IMR-90 (cell line): Measurements from ENCODE around the gene WDR70. TPM values are rescaled to one million over a fixed set of nuclear protein-coding genes. Genes with fewer than 3 reads are reported as not detected.
A peak's percentile ranks its signal among the peaks of the same experiment; 100 is the strongest.

Experiments used
- ATAC-seq: fragments of 200-7000 bp; cut with Tn5 transposase; 2 replicates; pipeline ENCODE4 v1.9.1; 2020; ENCODE audit warnings: low read depth, mild to moderate bottlenecking, moderate library complexity
- BruUV-seq: library from RNA; stranded (reverse); fragments of 400-500 nt; replicated peaks from 2 replicates; lab custom pipeline; 2021; lab: Mats Ljungman, UMichigan
- CTCF ChIA-PET: fragments of 300-600 bp; formaldehyde crosslinking; extraction: SDS; loops from one replicate; lab custom pipeline; 2021; ENCODE audit warnings: antibody characterized with exemption; lab: Yijun Ruan, JAX
- POLR2A ChIA-PET: fragments of 300-600 bp; sonication (Branson Sonifier 250); formaldehyde crosslinking; loops from one replicate; lab custom pipeline; 2022; ENCODE audit warnings: antibody characterized with exemption; ENCODE audit not compliant: unreplicated experiment; lab: Charles Lee
- DNase-seq: peaks from one replicate; pipeline ENCODE4 v3.0.0; 2013
- H2AFZ ChIP-seq: replicated peaks from 2 replicates; pipeline ENCODE3; 2013; ENCODE audit warnings: low read length, mild to moderate bottlenecking; ENCODE audit not compliant: poor library complexity
- H2AK5ac ChIP-seq: 2 replicates; pipeline ENCODE4 v1.6.1; 2013; ENCODE audit warnings: low read depth, low read length, inconsistent platforms
- H2AK9ac ChIP-seq: replicated peaks from 2 replicates; pipeline ENCODE3; 2013; ENCODE audit warnings: mild to moderate bottlenecking, low read depth, low read length, moderate library complexity; ENCODE audit not compliant: poor library complexity
- H2BK120ac ChIP-seq: 2 replicates; pipeline ENCODE4 v1.6.1; 2013; ENCODE audit warnings: low read depth, low read length, inconsistent platforms
- H2BK15ac ChIP-seq: 3 replicates; pipeline ENCODE4 v1.6.1; 2013; ENCODE audit warnings: low read depth, low read length, inconsistent platforms
- H2BK20ac ChIP-seq: 2 replicates; pipeline ENCODE4 v1.6.1; 2013; ENCODE audit warnings: low read depth, mild to moderate bottlenecking, inconsistent platforms, low read length, moderate library complexity
- H2BK5ac ChIP-seq: 2 replicates; pipeline ENCODE4 v1.6.1; 2013; ENCODE audit warnings: mild to moderate bottlenecking, low read depth, low read length, inconsistent platforms; ENCODE audit not compliant: poor library complexity, severe bottlenecking
- H3K14ac ChIP-seq: replicated peaks from 2 replicates; pipeline ENCODE4 v1.6.1; 2013; ENCODE audit warnings: low read depth, low read length, inconsistent platforms
- H3K18ac ChIP-seq: 2 replicates; pipeline ENCODE4 v1.6.1; 2013; ENCODE audit warnings: low read depth, low read length, control low read depth
- H3K23ac ChIP-seq: 2 replicates; pipeline ENCODE4 v1.6.1; 2013; ENCODE audit warnings: low read depth, low read length, inconsistent platforms
- H3K27ac ChIP-seq: 2 replicates; pipeline ENCODE4 v1.5.1; 2013; ENCODE audit warnings: mild to moderate bottlenecking, control low read depth, low read length; ENCODE audit not compliant: insufficient read depth
- H3K27me3 ChIP-seq: 2 replicates; pipeline ENCODE4 v1.6.1; 2013; ENCODE audit warnings: low read length; ENCODE audit not compliant: control insufficient read depth, insufficient read depth
- H3K36me3 ChIP-seq: 2 replicates; pipeline ENCODE4 v1.6.1; 2013; ENCODE audit warnings: low read length, mixed read lengths; ENCODE audit not compliant: control insufficient read depth, insufficient read depth
- H3K4ac ChIP-seq: 2 replicates; pipeline ENCODE4 v1.6.1; 2013; ENCODE audit warnings: low read depth, low read length, inconsistent platforms
- H3K4me1 ChIP-seq: 2 replicates; pipeline ENCODE4 v1.6.1; 2013; ENCODE audit warnings: low read length, mixed read lengths; ENCODE audit not compliant: control insufficient read depth, insufficient read depth
- H3K4me2 ChIP-seq: 2 replicates; pipeline ENCODE4 v1.6.1; 2013; ENCODE audit warnings: low read depth, mild to moderate bottlenecking, control low read depth, low read length, moderate library complexity
- H3K4me3 ChIP-seq: 2 replicates; pipeline ENCODE4 v1.5.1; 2013; ENCODE audit warnings: low read depth, mild to moderate bottlenecking, control low read depth, low read length, moderate library complexity; ENCODE audit not compliant: insufficient read depth
- H3K56ac ChIP-seq: 2 replicates; pipeline ENCODE4 v1.6.1; 2013; ENCODE audit warnings: low read length, inconsistent platforms; ENCODE audit not compliant: insufficient read depth; ENCODE audit errors: extremely low read depth
- H3K79me1 ChIP-seq, 2 experiments: 2 replicates each; pipeline ENCODE4 v1.6.1; 2013; ENCODE audit warnings: low read length in 2 of 2, inconsistent platforms in 1 of 2, low read depth in 1 of 2
- H3K9ac ChIP-seq: 2 replicates; pipeline ENCODE4 v1.6.1; 2013; ENCODE audit warnings: low read depth, low read length, control low read depth
- H3K9me1 ChIP-seq: 2 replicates; pipeline ENCODE4 v1.6.1; 2013; ENCODE audit warnings: low read length, inconsistent platforms; ENCODE audit not compliant: insufficient read depth
- H3K9me3 ChIP-seq: 2 replicates; pipeline ENCODE4 v1.6.1; 2013; ENCODE audit warnings: low read length; ENCODE audit not compliant: control insufficient read depth, insufficient read depth
- H4K20me1 ChIP-seq: 2 replicates; pipeline ENCODE4 v1.6.1; 2013; ENCODE audit warnings: low read length, inconsistent platforms; ENCODE audit not compliant: insufficient read depth
- H4K5ac ChIP-seq: 2 replicates; pipeline ENCODE4 v1.6.1; 2013; ENCODE audit warnings: mild to moderate bottlenecking, low read depth, low read length, control low read depth
- H4K8ac ChIP-seq, 2 experiments: 2 replicates each; pipeline ENCODE4 v1.6.1; 2013; ENCODE audit warnings: low read depth in 2 of 2, low read length in 2 of 2, control low read depth in 1 of 2, inconsistent platforms in 1 of 2
- H4K91ac ChIP-seq: 2 replicates; pipeline ENCODE4 v1.6.1; 2013; ENCODE audit warnings: low read depth, low read length, inconsistent platforms; ENCODE audit not compliant: insufficient read depth
- BHLHE40 ChIP-seq: fragments of 150-350 bp; IDR thresholded peaks from 2 replicates; pipeline ENCODE4 v1.6.1; 2016; ENCODE audit warnings: mild to moderate bottlenecking, low read depth, low read length
- CEBPB ChIP-seq: IDR thresholded peaks from 2 replicates; pipeline ENCODE4 v1.6.1; 2012; ENCODE audit warnings: low read depth, low read length, improper control_type of control experiment
- FOS ChIP-seq: fragments of 150-350 bp; IDR thresholded peaks from 2 replicates; pipeline ENCODE4 v1.6.1; 2016; ENCODE audit warnings: low read depth, low read length
- MAFK ChIP-seq: IDR thresholded peaks from 2 replicates; pipeline ENCODE4 v1.6.1; 2012; ENCODE audit warnings: low read depth, low read length, improper control_type of control experiment
- MAZ ChIP-seq: IDR thresholded peaks from 2 replicates; pipeline ENCODE4 v1.6.1; 2012; ENCODE audit warnings: low read depth, mild to moderate bottlenecking, low read length, improper control_type of control experiment, moderate library complexity, borderline replicate concordance
- RAD21 ChIP-seq: IDR thresholded peaks from 2 replicates; pipeline ENCODE4 v1.6.1; 2012; ENCODE audit warnings: low read length, improper control_type of control experiment
- WGBS, 2 experiments: methylation state at CpG; one replicate each; pipeline versions ENCODE4 v1.1.5 to v1.1.7; 2013; ENCODE audit warnings: missing lambda C conversion rate in 2 of 2; ENCODE audit not compliant: insufficient read length in 1 of 2; ENCODE audit errors: extremely low coverage in 2 of 2; 5-methylcytosine and 5-hydroxymethylcytosine counted together
- dilution Hi-C: fragments of 300-500 bp; cut with HindIII; formaldehyde crosslinking; loops from one replicate; pipeline ENCODE4 v1.14.3; 2018; ENCODE audit warnings: low sequenced_read_pairs; ENCODE audit not compliant: unreplicated experiment
- in situ Hi-C: fragments of 300-500 bp; cut with MboI; formaldehyde crosslinking; loops from 3 replicates; pipeline ENCODE4 v1.14.3; 2019; ENCODE audit warnings: low sequenced_read_pairs, inconsistent platforms, mixed read lengths
- intact Hi-C: fragments of 100-400 bp; cut with micrococcal nuclease; formaldehyde crosslinking; loops from 2 replicates; pipeline ENCODE4 v1.10.0; 2022
- polyA plus RNA-seq, 3 experiments: library from polyadenylated mRNA; depleted of rRNA; stranded (reverse); fragments of >200 nt; gene quantifications; 2 replicates each; pipeline ENCODE4 v1.2.3, GENCODE V29; 2012; ENCODE audit warnings: low replicate concordance in 1 of 3
- total RNA-seq: library from RNA; depleted of rRNA; stranded (reverse); fragments of >200 nt; gene quantifications from 2 replicates; pipeline ENCODE4 v1.2.3, GENCODE V29; 2012

WDR70 gene
- total and polyA plus RNA-seq, 2 of the 4 experiments (the other 2 are of a cell fraction) = 16.7 to 29.9 TPM

DNA sequence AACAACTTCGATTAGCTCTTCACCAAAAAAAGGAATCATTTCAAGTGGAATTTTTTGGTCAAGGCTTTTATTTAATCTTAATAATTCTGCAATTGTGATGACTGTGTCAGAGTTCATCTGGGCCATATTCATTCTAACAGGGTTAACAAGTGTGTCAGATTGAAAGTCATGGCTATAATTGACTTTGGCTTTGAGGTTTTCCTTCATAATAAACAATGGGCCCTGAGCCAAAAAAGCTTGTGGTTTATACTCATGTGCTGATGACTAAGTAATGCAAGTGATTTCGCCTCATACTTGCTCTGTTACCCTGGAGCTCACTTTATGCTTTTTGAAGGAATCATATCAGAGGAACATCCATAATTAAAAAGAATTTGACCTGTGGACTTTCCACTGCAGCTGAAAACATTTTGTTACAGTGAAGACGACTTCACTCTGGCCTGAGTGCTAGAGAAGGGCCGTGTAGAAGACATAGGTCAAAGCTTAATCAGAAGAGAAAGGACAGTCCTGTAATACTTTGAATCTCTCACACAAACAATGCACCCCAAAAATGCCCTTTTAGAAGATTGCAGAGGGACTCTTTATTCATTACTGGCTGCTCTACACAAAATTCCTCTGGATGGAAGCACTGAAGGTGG, 359.1 kb downstream of the WDR70 start:
- peak overlapping the region; percentile 49 for H2BK5ac ChIP-seq
- H3K4me1 ChIP-seq = peaks cover 18% of the 10 kb centered on the region
- H3K56ac ChIP-seq = no peak overlapping the region
- H2BK20ac ChIP-seq = peak overlapping the region; percentile 37; the same call in 1 of the 2 replicates
- peak overlapping the region; percentile 48; the same call in 1 of the 2 replicates for H2BK120ac ChIP-seq
- peak overlapping the region; percentile 36; the same call in 1 of the 2 replicates for H3K18ac ChIP-seq
- no peak overlapping the region for H4K5ac ChIP-seq
- WGBS, 2 experiments = no CpG with 5 or more reads among the region's 4 CpGs
- DNase-seq (peak; percentile 93), ATAC-seq (peak; percentile 65)
- H4K8ac ChIP-seq = no peak overlapping the region
- POLR2A ChIA-PET = interaction anchor here (0.6 kb wide), 1 partner anchor 221 kb away, joined by 3 read pairs; no protein-coding TSS in a partner anchor
- no peak overlapping the region for H2AFZ ChIP-seq
- H3K14ac ChIP-seq = 0 out of 2 replicates have a peak overlapping the region, but pooled peaks have one; percentile 5
- no peak overlapping the region for H2AK5ac ChIP-seq
- H3K9ac ChIP-seq = no peak overlapping the region
- no peak overlapping the region for H3K27ac ChIP-seq
- intact Hi-C loops = loop anchor here (2.0 kb wide), 1 partner anchor 15 kb away; no protein-coding TSS in a partner anchor
- no TSS peak for BruUV-seq
- CTCF ChIA-PET = interaction anchor here (0.6 to 1.8 kb wide), 4 partner anchors 13 to 325 kb away, joined by 3 to 6 read pairs (median 4); no protein-coding TSS in a partner anchor
- H3K4ac ChIP-seq = no peak overlapping the region
- peak overlapping the region; percentile 25; the same call in 1 of the 2 replicates for H3K23ac ChIP-seq
- in situ Hi-C loops = no loop called here
- no peak overlapping the region for H3K4me3 ChIP-seq
- peak overlapping the region; percentile 65; the same call in 1 of the 2 replicates for H3K4me2 ChIP-seq
- 0 out of 4 replicates have a peak, but pooled peaks cover 0 to 5% of the 10 kb centered on the region in 2 experiments for H3K79me1 ChIP-seq
- TF ChIP-seq MAZ = no peak
- TF ChIP-seq CEBPB = no peak
- TF ChIP-seq MAFK = peak; percentile 17; the same call in 1 of the 2 replicates
- peak; percentile 96 for TF ChIP-seq BHLHE40
- 0 out of 2 replicates have a peak, but pooled peaks have one; percentile 1 for TF ChIP-seq RAD21
- TF ChIP-seq FOS = 0 out of 2 replicates have a peak, but pooled peaks have one; percentile 7
- no peaks in the 10 kb centered on the region for H3K27me3 ChIP-seq
- H2BK15ac ChIP-seq = no peak overlapping the region
- peaks cover 2% of the 10 kb centered on the region; the same call in 1 of the 2 replicates for H3K36me3 ChIP-seq
- H2AK9ac ChIP-seq = no peak overlapping the region
- dilution Hi-C loops = no loop called here
- no peak overlapping the region for H4K91ac ChIP-seq
- no peaks in the 10 kb centered on the region for H4K20me1 ChIP-seq
- H3K9me1 ChIP-seq = no peaks in the 10 kb centered on the region; the same call in 1 of the 2 replicates
- H3K9me3 ChIP-seq = no peaks in the 10 kb centered on the region
